Ishikawa (cell line): Measurements from ENCODE around the gene LRR1.

ENCODE experiments used
- EGR1 ChIP-seq: IDR thresholded peaks from 2 replicates; pipeline ENCODE4 v1.6.1; 2012
- EP300 ChIP-seq: IDR thresholded peaks from 2 replicates; pipeline ENCODE4 v1.6.1; 2012; ENCODE audit warnings: borderline replicate concordance
- MAX ChIP-seq: IDR thresholded peaks from 2 replicates; pipeline ENCODE4 v1.6.1; 2012
- YY1 ChIP-seq: IDR thresholded peaks from 2 replicates; pipeline ENCODE4 v1.6.1; 2012; ENCODE audit warnings: low read depth
- ZBTB7A ChIP-seq: IDR thresholded peaks from 2 replicates; pipeline ENCODE4 v1.6.1; 2012; ENCODE audit warnings: low read depth

- no peak for TF ChIP-seq ZBTB7A
- no peak for TF ChIP-seq MAX
- TF ChIP-seq YY1, result no peak
- TF ChIP-seq EP300, result no peak
- no peak for TF ChIP-seq EGR1
Measured at GRCh38 chr14:49654511-49654910, 55.8 kb downstream of the LRR1 start.
